Chondrocyte (in vitro differentiated cells): ENCODE results near the gene TMEM132E. TPM values are rescaled to one million over a fixed set of nuclear protein-coding genes. Genes with fewer than 3 reads are reported as not detected.
"Not testable (repeated sequence)": the region's sequence is repeated elsewhere in the genome, so short reads cannot be mapped to it uniquely, and the experiment has no call there.

Experiments used
- DNase-seq: peaks from one replicate; pipeline ENCODE4 v3.0.0; 2021; ENCODE audit warnings: mixed read lengths, low spot score
- H3K27ac Mint-ChIP-seq: one replicate; pipeline ENCODE4 v1.8.0; 2021; ENCODE audit warnings: mild to moderate bottlenecking, moderate library complexity, mixed read lengths; ENCODE audit not compliant: unreplicated experiment
- H3K27me3 Mint-ChIP-seq: 2 replicates; pipeline ENCODE4 v1.8.0; 2021; ENCODE audit warnings: low read depth, mixed read lengths
- H3K36me3 Mint-ChIP-seq: 2 replicates; pipeline ENCODE4 v1.8.0; 2021; ENCODE audit warnings: low read depth, mixed read lengths
- H3K4me1 Mint-ChIP-seq: 2 replicates; pipeline ENCODE4 v1.8.0; 2021; ENCODE audit warnings: low read depth, mild to moderate bottlenecking, mixed read lengths
- H3K4me3 Mint-ChIP-seq: one replicate; pipeline ENCODE4 v1.8.0; 2021; ENCODE audit warnings: mild to moderate bottlenecking, moderate library complexity, mixed read lengths; ENCODE audit not compliant: unreplicated experiment
- H3K9me3 Mint-ChIP-seq: 2 replicates; pipeline ENCODE4 v1.8.0; 2021; ENCODE audit warnings: low read depth, mixed read lengths
- CTCF ChIP-seq: fragments of 200-600 bp; sonication (generic); IDR thresholded peaks from 2 replicates; pipeline ENCODE4 v1.5.0; 2021; ENCODE audit warnings: antibody characterized with exemption, mild to moderate bottlenecking, moderate library complexity
- total RNA-seq: library from RNA; stranded (reverse); gene quantifications from 3 replicates; pipeline ENCODE4 v1.2.1, GENCODE V29; 2021

Gene TMEM132E
- total RNA-seq, 1 donor from 2014 or later = 0.20 TPM

DNA sequence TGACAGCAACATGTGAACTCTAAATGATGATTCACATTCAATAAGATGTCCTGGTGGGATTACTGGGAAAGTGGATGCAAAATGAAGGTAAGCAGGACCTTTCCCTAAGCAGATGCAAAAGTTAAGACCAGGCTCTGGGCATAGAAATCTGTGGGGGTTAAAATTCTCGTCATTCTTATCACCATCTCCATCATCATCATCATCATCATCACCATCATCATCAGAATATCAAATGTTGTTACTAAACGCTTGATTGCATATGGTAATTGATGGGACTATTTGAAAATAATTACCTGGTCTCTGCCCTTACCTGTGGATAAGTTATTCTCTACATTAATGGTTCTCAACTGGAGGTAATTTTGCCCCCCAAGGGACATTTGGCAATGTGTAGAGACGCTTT is 41.9 kb upstream of the TMEM132E start:
- no peak for TF ChIP-seq CTCF
- no peaks in the 10 kb centered on the region for H3K36me3 Mint-ChIP-seq
- H3K4me3 Mint-ChIP-seq = no peak overlapping the region
- DNase-seq = no peak
- H3K4me1 Mint-ChIP-seq = no peaks in the 10 kb centered on the region
- H3K27me3 Mint-ChIP-seq = peaks cover 26% of the 10 kb centered on the region
- H3K27ac Mint-ChIP-seq = no peak overlapping the region
- no peaks in the 10 kb centered on the region for H3K9me3 Mint-ChIP-seq

DNA sequence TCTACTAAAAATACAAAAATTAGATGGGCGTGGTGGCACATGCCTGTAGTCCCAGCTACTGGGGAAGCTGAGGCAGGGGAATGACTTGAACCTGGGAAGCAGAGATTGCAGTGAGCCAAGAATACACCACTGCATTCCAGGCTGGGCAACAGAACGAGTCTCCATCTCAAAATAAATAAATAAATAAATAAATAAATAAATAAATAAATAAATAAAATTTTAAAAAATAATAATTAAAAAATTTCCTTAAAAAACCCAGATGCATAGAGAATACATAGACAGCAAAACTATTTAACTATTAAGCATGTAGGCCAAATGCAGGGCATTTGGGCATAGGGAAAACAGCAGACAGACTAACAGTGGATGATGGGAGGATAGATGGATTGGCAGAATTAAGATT is 40.8 kb upstream of the TMEM132E start:
- not testable (repeated sequence) for DNase-seq, H3K27ac Mint-ChIP-seq, H3K4me1 Mint-ChIP-seq, H3K9me3 Mint-ChIP-seq, H3K4me3 Mint-ChIP-seq, H3K36me3 Mint-ChIP-seq
- peaks cover 30% of the 10 kb centered on the region for H3K27me3 Mint-ChIP-seq

- H3K27ac Mint-ChIP-seq = no peak overlapping the region
- TF ChIP-seq CTCF = no peak
- H3K4me1 Mint-ChIP-seq = no peaks in the 10 kb centered on the region
- H3K4me3 Mint-ChIP-seq = no peak overlapping the region
- peaks cover 36% of the 10 kb centered on the region for H3K27me3 Mint-ChIP-seq
- no peak for DNase-seq
- H3K36me3 Mint-ChIP-seq = no peaks in the 10 kb centered on the region
- no peaks in the 10 kb centered on the region for H3K9me3 Mint-ChIP-seq
These were observed 39.5 kb upstream of the TMEM132E start for GRCh38 chr17:34539881-34540280.

DNA sequence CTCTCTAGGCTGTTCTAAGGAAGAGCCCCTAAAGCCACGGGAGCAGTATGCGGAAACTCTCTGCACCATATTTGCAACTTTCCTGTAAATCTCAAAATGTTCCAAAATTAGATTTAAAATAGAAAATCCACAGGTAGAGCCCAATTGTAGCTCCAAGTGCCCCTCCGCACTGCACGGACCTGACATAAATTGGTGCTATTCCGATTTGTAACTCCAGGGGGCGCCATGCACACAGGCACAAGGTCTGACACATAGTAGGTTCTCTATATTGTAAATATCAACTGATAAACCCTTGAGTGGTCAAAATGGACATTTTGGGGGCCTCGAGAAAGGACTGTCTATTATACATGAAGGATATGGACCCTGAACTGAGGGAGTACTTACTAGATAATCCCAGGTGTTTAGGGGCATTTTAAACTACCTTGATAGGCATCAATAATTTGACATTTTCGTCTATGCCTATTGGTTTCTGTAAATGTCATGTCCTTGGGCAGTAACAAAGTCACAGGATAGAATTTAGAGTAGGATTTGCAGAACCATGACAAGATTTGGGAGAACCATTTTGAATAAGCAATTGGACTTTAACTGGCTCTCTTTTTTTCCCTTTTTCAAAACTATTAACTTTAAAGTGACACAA is 36.6 kb upstream of the TMEM132E start:
- DNase-seq = no peak
- Mint-ChIP-seq H3K27me3 (peaks cover 46% of the 10 kb centered on the region), H3K9me3 (no peaks in the 10 kb centered on the region)

DNA sequence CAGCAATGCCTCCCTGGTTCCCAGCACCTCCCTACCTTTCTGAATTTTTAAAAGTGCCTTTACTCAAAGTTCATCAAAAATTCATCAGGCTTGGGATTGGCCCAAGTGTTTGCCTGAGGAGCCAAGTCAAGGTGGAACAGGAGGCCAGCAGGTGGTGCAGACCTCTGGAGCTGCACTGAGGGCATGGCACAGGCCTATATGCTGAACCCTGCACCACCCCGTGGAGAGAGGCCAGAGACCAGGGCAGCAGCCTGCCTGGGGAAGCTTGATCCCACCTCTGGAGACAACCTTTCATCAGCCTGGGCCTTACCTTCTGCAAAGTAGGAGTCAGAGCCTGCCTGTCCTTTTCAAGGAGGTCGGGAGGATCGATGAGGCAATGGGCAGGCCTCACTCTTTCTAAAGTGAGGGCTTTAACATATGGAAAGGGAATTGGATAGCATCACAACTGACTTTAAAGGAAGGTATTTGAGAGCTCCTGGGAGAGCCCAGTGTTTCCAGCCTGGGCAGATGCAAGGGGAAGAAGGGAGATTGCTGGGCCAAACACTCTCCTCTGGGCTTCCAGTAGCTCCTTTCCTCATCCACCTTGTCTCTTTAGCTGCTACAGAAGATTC is 31.8 kb upstream of the TMEM132E start:
- Mint-ChIP-seq H3K9me3 (no peaks in the 10 kb centered on the region), H3K4me1 (no peaks in the 10 kb centered on the region), H3K36me3 (no peaks in the 10 kb centered on the region), H3K27me3 (peaks cover 46% of the 10 kb centered on the region), H3K4me3 (no peak overlapping the region), H3K27ac (no peak overlapping the region)
- no peak for TF ChIP-seq CTCF
- DNase-seq = no peak

More for the DNA sequence above, 36.6 kb upstream of the TMEM132E start:
- Mint-ChIP-seq H3K4me3 (no peak overlapping the region), H3K4me1 (no peaks in the 10 kb centered on the region), H3K36me3 (no peaks in the 10 kb centered on the region), H3K27ac (no peak overlapping the region)
- TF ChIP-seq CTCF = peak; percentile 93

- DNase-seq = no peak
- no peak overlapping the region for H3K27ac Mint-ChIP-seq
- H3K4me1 Mint-ChIP-seq = no peaks in the 10 kb centered on the region
- H3K4me3 Mint-ChIP-seq = no peak overlapping the region
- H3K27me3 Mint-ChIP-seq = peaks cover 38% of the 10 kb centered on the region
- H3K9me3 Mint-ChIP-seq = no peaks in the 10 kb centered on the region
- H3K36me3 Mint-ChIP-seq = no peaks in the 10 kb centered on the region
- no peak for TF ChIP-seq CTCF
These were observed 29.4 kb upstream of the TMEM132E start for GRCh38 chr17:34549966-34550365.
